HG03565 (cell line): Measurements from ENCODE around the gene TBL1X.

ENCODE experiments used
- ATAC-seq: cut with Tn5 transposase; IDR thresholded peaks from one replicate; pipeline ENCODE4 v1.9.1; 2021; ENCODE audit warnings: mild to moderate bottlenecking, moderate library complexity; ENCODE audit not compliant: unreplicated experiment

Gene TBL1X

DNA sequence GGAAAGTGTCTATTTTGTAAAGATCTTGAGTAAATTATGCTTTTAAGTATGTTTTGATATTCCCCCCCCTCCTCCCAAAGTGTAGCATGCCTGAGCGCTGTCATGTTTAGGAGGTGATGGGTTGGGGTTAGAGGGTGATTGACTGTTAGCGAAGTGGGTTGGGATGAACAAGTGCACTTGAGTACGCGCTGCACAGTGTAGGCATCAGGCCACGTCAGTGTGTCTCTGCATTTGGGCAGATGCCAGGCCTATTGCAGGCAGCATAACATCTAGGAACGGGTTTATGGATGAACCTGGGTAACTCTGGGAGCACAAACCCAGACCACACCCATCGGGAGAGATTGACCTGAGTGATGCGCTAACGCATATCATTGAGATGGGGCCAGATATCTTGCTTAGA lies 111.2 kb downstream of the TBL1X start:
- no peak for ATAC-seq

GRCh38 chrX:9577555-9577954 lies 112.7 kb downstream of the TBL1X start:
- no peak for ATAC-seq

DNA sequence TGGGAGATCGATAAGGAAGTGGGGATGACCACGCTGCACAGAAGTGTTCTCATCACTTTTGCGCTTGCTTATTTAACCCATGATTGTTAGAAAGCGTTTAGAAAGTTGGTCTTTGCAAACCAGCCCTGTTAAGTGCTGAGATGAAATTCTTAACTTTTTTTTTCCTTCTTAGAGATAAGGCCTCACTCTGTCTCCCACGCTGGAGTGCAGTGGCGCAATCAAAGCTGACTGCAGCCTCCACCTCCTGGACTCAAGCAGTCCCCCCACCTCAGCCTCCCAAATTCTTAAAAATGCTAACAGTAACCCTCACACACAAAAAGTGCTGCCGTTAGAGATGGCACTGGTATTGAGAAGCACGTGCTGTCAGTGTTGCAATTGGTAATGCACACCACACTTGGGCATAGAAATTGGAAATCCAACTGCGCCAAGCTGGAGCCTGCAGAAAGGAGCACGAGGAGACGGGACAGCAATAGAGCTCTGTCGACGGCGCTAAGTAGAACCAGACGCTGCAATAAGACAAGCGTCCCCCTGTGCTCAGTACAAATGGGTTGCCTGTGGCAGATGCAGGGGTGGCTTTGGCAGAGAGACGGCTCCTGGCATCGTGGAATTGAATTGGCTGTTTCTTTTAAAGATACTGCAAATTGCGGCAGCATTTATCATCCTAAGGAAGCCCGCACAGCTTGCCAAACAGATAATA lies 113.4 kb downstream of the TBL1X start:
- ATAC-seq = no peak

DNA sequence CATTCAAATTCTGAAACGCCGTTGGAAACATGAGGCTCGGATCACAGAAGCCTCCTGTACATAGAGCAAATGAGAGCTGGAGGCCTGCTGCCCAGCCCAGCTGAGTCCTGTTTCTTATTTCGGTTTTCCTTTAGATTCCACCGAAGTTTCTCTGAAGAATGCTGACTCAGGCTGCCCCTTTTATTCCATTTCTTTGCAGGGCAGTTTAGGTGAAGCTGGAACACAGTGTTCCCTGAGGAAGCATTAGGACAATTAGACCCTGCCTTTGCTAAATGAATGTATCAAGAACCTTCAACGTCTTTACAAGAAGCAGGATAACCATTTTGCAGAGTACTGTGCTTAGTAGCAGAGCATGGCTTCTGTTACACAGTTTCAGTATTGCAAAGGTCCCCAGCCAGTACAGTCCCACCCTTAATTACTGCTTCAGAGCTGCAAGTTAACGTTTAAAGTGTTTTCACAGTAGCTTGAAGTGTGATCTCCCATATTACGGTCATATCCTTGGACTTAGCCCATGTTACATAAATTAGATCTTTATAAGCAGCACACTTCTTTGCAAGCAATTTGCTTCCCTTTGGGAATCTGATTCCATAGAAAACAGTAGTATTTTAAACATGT lies 117.0 kb downstream of the TBL1X start:
- no peak for ATAC-seq

- no peak for ATAC-seq
These were observed 118.1 kb downstream of the TBL1X start for GRCh38 chrX:9582956-9583355.

- ATAC-seq = no peak
These were observed 122.1 kb downstream of the TBL1X start for GRCh38 chrX:9586992-9587392.

- no peak for ATAC-seq
These were observed 122.8 kb downstream of the TBL1X start for GRCh38 chrX:9587642-9588041.

DNA sequence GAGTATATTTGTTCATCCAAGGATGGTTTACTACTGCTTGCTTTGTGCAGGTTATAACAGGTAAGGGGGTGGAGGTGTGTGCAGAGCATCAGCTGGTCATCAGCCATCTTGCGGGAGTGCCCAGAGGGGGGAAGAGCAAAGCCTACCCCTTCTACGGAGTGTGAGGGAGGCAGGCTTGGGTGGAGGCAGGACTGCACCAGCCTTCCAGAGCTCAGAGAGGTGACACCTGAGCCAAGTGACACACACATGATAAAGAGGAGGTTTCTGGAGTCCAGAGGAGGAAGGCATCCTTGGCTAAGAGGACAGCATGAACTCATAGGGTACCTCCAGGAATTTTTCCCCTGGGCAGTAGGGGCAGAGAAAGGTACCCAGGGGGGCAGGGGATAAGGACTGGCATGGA lies 126.6 kb downstream of the TBL1X start:
- ATAC-seq = no peak

GRCh38 chrX:9593756-9594155 lies 128.9 kb downstream of the TBL1X start:
- no peak for ATAC-seq

DNA sequence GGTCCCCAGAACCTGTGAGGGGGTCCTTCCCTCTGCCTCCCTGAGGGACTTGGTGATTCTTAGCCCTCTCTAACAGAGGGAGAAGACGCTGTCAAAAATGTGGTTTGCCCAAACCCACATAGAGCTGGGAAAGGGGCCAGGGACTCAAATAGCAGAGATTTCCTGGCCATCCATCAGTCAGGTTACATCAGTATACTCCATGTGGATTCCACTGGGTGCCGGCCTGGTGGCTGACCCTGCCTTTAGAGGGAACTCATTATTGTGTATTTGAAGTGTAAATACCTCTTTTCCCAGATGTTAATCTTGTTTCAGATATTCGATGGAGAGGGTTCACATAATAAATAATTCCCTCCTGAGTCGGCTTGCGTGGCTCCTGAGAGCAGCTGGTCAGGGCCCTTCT lies 130.3 kb downstream of the TBL1X start:
- no peak for ATAC-seq

DNA sequence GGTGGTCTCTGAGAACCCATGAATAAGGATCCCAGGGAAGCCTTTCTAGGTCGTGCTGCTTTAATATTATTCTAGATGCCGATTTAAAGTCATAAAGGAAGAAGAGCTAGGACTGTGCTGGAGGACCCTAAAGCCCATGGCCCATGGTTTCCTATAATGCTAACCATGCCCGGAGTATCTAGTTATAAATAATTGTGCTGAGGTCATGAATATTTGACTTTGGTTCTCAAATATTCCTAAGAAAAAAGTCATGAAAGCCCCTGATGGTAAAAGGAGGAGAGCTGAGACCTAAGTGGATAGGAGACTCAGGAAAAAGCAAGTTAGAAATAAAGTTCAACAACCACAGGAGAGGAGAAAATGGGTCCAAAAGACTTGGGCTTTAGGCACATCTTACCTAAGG lies 132.0 kb downstream of the TBL1X start:
- ATAC-seq = no peak

- no peak for ATAC-seq
These were observed 132.6 kb downstream of the TBL1X start for GRCh38 chrX:9597361-9598035.

GRCh38 chrX:9598344-9598743 lies 133.5 kb downstream of the TBL1X start:
- no peak for ATAC-seq

- ATAC-seq = no peak
These were observed 139.5 kb downstream of the TBL1X start for GRCh38 chrX:9604111-9604907.

DNA sequence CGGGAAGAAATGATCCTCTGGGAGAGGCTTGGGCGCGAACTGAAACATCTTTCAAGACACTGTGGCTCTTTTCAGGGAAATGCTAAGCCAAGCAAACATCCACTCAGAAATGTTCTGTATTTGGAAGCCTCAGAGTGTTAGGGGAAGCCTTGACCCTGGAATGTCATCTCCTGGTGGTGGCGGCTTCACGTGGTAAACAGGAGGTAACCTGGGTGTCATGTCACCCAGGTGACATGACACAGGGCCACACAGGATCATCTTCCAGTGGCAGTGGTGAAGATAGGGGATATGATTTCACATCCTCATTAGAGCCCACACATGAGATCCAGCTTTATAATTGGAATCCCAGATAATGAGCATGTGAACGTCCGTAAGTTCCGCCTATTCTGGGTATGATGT lies 140.0 kb downstream of the TBL1X start:
- ATAC-seq = no peak

GRCh38 chrX:9605484-9605883 lies 140.6 kb downstream of the TBL1X start:
- ATAC-seq = no peak

GRCh38 chrX:9606971-9607370 lies 142.1 kb downstream of the TBL1X start:
- ATAC-seq = no peak

DNA sequence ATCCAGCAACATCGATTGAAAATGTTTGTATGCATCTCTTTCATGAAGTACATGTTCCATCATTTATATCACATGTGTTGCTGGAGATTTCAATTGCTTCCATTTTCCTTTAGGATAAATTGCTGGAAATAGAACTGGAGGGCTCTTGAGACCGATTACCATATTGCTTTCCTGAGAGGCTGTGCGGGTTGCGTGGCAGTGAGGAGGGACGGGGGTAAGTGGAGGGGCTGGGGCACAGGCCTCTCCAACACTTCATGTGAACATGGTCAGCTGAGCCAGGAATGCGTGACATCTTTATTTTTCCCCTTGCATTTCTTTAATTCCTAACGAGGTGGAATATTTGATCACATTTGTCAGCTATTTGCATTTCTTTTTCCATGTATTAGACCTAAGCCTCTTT lies 144.6 kb downstream of the TBL1X start:
- ATAC-seq = no peak

GRCh38 chrX:9609987-9610386 lies 145.1 kb downstream of the TBL1X start:
- no peak for ATAC-seq

DNA sequence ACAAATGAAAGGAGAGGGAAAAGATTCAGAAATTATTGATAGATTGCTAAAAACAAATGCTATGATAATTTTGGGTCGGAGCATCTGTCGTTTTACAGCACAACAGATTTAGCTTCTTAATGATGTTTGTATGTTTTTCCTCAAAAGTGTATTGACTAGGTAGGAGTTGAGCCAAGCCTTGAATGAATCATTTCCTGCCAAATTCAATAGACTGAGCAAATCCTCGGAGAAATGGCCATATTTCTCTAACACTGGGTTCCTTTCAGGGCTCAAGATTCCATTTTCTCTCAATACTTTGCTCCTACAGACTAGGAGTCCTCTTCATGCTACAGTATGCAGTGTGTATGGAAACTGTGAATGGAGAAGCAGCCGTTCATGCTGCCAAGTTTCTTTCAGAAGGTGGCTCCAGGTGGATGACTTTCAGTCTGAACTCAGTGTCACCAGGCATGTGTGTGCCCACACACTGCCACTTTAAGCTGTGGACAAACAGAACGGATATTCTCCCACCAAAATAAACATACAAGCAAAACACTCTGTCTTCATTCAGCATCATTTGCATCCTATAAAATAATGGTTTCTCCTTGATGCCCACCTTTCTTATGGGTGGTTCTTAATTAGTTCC lies 146.0 kb downstream of the TBL1X start:
- ATAC-seq = no peak
